Measurements from ENCODE around the gene BANK1.

Gene BANK1

DNA sequence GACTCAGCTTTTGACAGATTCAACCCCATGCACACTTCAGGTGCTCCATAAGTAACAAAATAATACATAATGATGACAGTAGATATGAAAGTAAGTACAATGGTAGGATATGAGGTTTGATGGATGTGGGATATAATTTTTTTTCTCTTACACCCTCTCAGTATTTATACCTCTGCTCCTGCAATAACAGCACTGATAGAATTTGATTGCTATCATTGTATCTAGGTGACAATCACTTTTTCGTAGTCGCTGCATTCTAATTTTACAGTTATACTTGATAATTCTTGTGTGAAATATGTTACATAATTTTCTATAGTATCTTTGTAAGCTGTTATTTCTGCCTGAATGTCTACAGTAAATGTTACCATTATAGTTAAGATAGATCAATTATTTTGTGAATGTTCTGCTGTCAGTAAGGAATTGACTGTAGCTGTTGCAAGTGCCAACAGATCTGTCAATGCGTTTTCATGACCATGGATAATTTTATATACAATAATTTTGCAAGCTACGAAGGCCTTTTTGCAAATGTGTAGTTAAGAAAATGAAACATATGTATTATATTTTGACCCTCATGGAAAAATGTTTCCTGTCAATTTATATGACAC lies 128.9 kb downstream of the BANK1 start:
- Histone ChIP-seq H3K27ac (no peak overlapping the region), H3K9ac (ENCODE audit: insufficient read length) (no peak overlapping the region), H3K36me3 (ENCODE audit: insufficient read depth, low read length) (no peaks in the 10 kb centered on the region), H3K9me3 (ENCODE audit: low read depth, low read length) (no peaks in the 10 kb centered on the region), H3K4me3 (no peak overlapping the region)
- TF ChIP-seq FOXP2 (optimal IDR thresholded peaks at IDR 0.05; ENCODE audit: control extremely low read depth, extremely low read length, insufficient read depth): no peak
- no peak for DNase-seq (ENCODE audit: low read depth, low spot score)

DNA sequence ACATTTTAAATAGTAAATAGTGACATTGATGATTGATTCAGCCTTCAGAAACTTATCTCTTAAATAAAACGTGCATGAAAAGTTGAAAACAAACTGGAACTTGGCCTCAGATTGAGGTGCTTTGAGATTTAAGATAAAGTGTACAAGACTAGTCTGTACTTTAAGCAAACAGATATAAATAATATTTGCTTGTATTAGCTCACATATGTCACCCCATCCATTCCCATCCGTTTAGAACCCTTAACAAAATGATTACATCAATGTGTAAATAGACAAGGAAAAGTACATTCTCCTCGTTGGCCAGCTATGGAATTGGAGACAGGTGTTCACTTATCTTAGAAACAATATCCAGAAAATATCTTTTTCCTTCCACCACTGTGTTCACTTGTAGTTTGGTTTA lies 130.8 kb downstream of the BANK1 start:
- no peak for DNase-seq (ENCODE audit: low read depth, low spot score)
- TF ChIP-seq POLR2AphosphoS5 (IDR thresholded peaks at IDR 0.05; ENCODE audit: borderline replicate concordance, low read depth, low read length): no peak
- Histone ChIP-seq H3K27ac (no peak overlapping the region), H3K4me3 (no peak overlapping the region), H3K9ac (ENCODE audit: insufficient read length) (no peak overlapping the region), H3K36me3 (ENCODE audit: insufficient read depth, low read length) (no peaks in the 10 kb centered on the region), H3K9me3 (ENCODE audit: low read depth, low read length) (no peaks in the 10 kb centered on the region)

DNA sequence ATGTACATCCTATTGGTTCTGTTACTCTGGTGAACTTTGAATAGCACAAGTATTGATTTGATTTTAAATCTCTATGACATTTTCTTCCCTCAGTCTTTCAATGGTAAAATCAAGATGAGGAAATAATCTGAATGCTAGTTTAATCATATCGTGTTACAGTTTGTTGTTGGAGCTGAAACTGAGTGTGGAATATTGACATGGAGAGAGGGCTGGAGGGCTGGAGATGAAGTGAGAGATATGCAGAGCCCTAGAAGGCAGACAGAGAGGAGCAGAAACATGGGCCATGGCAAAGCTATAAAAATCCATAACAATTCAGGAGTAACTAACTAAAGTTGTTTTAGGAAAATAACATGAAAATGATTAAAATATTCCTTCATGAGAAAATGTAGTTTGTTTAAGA lies 141.1 kb downstream of the BANK1 start:
- TF ChIP-seq POLR2AphosphoS5 (IDR thresholded peaks at IDR 0.05; ENCODE audit: borderline replicate concordance, low read depth, low read length) (no peak), EZH2 (IDR thresholded peaks at IDR 0.05) (no peak)
- Histone ChIP-seq H3K9me3 (ENCODE audit: low read depth, low read length) (no peaks in the 10 kb centered on the region), H3K36me3 (ENCODE audit: insufficient read depth, low read length) (no peaks in the 10 kb centered on the region)

DNA sequence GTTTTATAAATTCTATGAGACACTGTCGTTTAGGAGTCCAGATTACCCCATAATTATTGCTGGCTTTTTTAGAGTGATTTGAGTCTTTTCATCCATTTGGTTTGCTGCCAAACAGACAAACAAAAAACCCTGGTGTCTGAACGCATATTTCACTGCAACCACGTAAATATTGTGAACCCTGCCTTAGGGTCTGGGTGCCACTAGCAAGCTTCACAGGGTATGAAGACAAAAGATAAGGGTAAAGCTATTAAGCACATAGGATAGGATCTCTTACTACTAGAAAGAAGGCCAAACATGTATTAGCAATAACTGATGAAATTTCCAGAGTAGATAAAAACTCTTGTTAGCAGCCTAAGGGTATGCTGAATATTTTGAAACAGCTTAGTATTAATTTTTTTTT lies 143.3 kb downstream of the BANK1 start:
- Histone ChIP-seq H3K27ac (no peak overlapping the region), H3K9ac (ENCODE audit: insufficient read length) (no peak overlapping the region), H3K36me3 (ENCODE audit: insufficient read depth, low read length) (no peaks in the 10 kb centered on the region), H3K9me3 (ENCODE audit: low read depth, low read length) (no peaks in the 10 kb centered on the region), H3K4me3 (no peak overlapping the region; the same call in 1 of the 2 replicates)
- TF ChIP-seq EZH2 (IDR thresholded peaks at IDR 0.05): no peak
- no peak for DNase-seq (ENCODE audit: low read depth, low spot score)

More for the DNA sequence above, 141.1 kb downstream of the BANK1 start:
- no peak overlapping the region for H3K4me3 ChIP-seq
- no peak overlapping the region for H3K9ac ChIP-seq (ENCODE audit: insufficient read length)
- no peak for DNase-seq (ENCODE audit: low read depth, low spot score)
- H3K27ac ChIP-seq: no peak overlapping the region

DNA sequence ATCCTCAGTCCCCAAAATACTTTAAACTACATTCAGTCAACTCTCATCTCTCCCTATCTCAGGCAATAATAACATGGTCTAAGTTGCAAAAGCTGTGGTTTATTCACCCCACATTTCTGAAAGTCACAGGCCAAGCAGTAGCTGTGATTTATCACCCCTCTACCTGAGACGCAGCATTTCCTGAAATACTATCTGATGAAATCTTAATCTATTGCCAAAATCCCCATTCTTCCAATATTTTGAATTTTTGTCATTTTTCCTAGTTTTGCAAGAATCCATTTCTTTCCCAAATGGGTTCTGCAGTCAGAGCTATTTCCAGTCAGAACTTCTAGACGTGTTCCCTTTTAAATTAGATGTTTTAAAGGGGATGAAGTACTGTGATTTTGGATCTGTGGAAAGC lies 148.3 kb downstream of the BANK1 start:
- TF ChIP-seq POLR2AphosphoS5 (IDR thresholded peaks at IDR 0.05; ENCODE audit: borderline replicate concordance, low read depth, low read length) (no peak), EZH2 (IDR thresholded peaks at IDR 0.05) (no peak), FOXP2 (optimal IDR thresholded peaks at IDR 0.05; ENCODE audit: control extremely low read depth, extremely low read length, insufficient read depth) (no peak)
- H3K36me3 ChIP-seq (ENCODE audit: insufficient read depth, low read length): no peaks in the 10 kb centered on the region
- H3K9ac ChIP-seq (ENCODE audit: insufficient read length): no peak overlapping the region
- no peaks in the 10 kb centered on the region for H3K9me3 ChIP-seq (ENCODE audit: low read depth, low read length)
- DNase-seq (ENCODE audit: low read depth, low spot score): no peak
- no peak overlapping the region for H3K27ac ChIP-seq
- no peak overlapping the region for H3K4me3 ChIP-seq

- H3K27ac ChIP-seq: no peak overlapping the region
- H3K4me3 ChIP-seq: no peak overlapping the region
- no peaks in the 10 kb centered on the region for H3K9me3 ChIP-seq (ENCODE audit: low read depth, low read length)
- H3K9ac ChIP-seq (ENCODE audit: insufficient read length): no peak overlapping the region
- no peaks in the 10 kb centered on the region for H3K36me3 ChIP-seq (ENCODE audit: insufficient read depth, low read length)
- no peak for DNase-seq (ENCODE audit: low read depth, low spot score)
- TF ChIP-seq POLR2AphosphoS5 (IDR thresholded peaks at IDR 0.05; ENCODE audit: borderline replicate concordance, low read depth, low read length) (no peak), FOXP2 (optimal IDR thresholded peaks at IDR 0.05; ENCODE audit: control extremely low read depth, extremely low read length, insufficient read depth) (no peak), EZH2 (IDR thresholded peaks at IDR 0.05) (no peak)
Measured at GRCh38 chr4:101941816-101942358, 151.4 kb downstream of the BANK1 start.

DNA sequence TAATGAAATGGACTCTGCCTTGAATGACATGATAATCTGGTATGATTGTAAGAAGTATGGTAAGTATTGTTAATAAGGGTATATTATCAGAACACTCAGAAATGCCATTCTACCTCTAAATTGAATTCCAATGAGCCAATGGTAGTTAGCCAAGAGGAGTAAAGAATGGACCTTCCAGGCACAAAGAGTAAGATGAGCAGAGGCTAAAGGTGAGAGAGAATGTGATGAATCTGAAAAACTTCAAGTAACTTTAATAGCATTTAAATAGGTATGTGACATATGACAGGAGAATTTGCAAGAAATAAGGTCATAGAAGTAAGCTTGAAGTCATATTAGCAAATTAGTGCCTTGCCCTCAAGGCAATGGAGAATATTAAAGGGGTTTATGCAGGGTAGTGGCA lies 152.4 kb downstream of the BANK1 start:
- Histone ChIP-seq H3K27ac (no peak overlapping the region), H3K9ac (ENCODE audit: insufficient read length) (no peak overlapping the region), H3K36me3 (ENCODE audit: insufficient read depth, low read length) (no peaks in the 10 kb centered on the region), H3K4me3 (no peak overlapping the region), H3K9me3 (ENCODE audit: low read depth, low read length) (no peaks in the 10 kb centered on the region)
- TF ChIP-seq EZH2 (IDR thresholded peaks at IDR 0.05) (no peak), POLR2AphosphoS5 (IDR thresholded peaks at IDR 0.05; ENCODE audit: borderline replicate concordance, low read depth, low read length) (no peak), FOXP2 (optimal IDR thresholded peaks at IDR 0.05; ENCODE audit: control extremely low read depth, extremely low read length, insufficient read depth) (no peak)
- no peak for DNase-seq (ENCODE audit: low read depth, low spot score)

GRCh38 chr4:101944649-101945048 lies 154.1 kb downstream of the BANK1 start:
- no peak for TF ChIP-seq FOXP2 (optimal IDR thresholded peaks at IDR 0.05; ENCODE audit: control extremely low read depth, extremely low read length, insufficient read depth)
- TF ChIP-seq EZH2 (IDR thresholded peaks at IDR 0.05): no peak
- no peak for TF ChIP-seq POLR2AphosphoS5 (IDR thresholded peaks at IDR 0.05; ENCODE audit: borderline replicate concordance, low read depth, low read length)

DNA sequence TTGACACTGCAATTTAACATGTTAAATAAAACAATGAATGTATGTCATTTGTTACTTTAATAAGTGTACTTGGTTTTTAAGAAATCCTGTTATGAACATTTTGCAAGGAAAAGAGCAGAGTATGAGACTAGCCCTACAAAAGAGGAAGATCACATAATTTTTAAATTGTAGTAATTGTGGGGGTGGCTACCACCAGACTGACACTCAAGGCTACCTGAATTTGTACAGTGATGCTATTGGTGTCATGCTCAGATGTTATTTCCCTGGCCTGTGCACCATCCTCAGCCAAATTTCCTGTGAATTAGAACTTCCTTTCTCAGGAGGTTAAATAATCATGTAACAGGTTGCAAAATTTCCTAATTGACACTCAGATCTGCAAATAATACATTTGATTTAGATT lies 157.5 kb downstream of the BANK1 start:
- no peaks in the 10 kb centered on the region for H3K36me3 ChIP-seq (ENCODE audit: insufficient read depth, low read length)
- no peak overlapping the region for H3K9ac ChIP-seq (ENCODE audit: insufficient read length)
- H3K27ac ChIP-seq: no peak overlapping the region
- no peak overlapping the region for H3K4me3 ChIP-seq
- no peaks in the 10 kb centered on the region for H3K9me3 ChIP-seq (ENCODE audit: low read depth, low read length)
- TF ChIP-seq POLR2AphosphoS5 (IDR thresholded peaks at IDR 0.05; ENCODE audit: borderline replicate concordance, low read depth, low read length): no peak
- TF ChIP-seq FOXP2 (optimal IDR thresholded peaks at IDR 0.05; ENCODE audit: control extremely low read depth, extremely low read length, insufficient read depth): no peak
- no peak for TF ChIP-seq EZH2 (IDR thresholded peaks at IDR 0.05)
- no peak for DNase-seq (ENCODE audit: low read depth, low spot score)

More at GRCh38 chr4:101944649-101945048, 154.1 kb downstream of the BANK1 start:
- H3K27ac ChIP-seq: no peak overlapping the region
- H3K9me3 ChIP-seq (ENCODE audit: low read depth, low read length): no peaks in the 10 kb centered on the region
- no peak overlapping the region for H3K4me3 ChIP-seq
- H3K36me3 ChIP-seq (ENCODE audit: insufficient read depth, low read length): no peaks in the 10 kb centered on the region
- no peak overlapping the region for H3K9ac ChIP-seq (ENCODE audit: insufficient read length)
- DNase-seq (ENCODE audit: low read depth, low spot score): no peak

Measured in SK-N-MC (cell line).